NT2/D1 (cell line): ENCODE data around the gene NRBF2.
A peak's percentile ranks its signal among the peaks of the same experiment; 100 is the strongest.
"Not testable (repeated sequence)": the region's sequence is repeated elsewhere in the genome, so short reads cannot be mapped to it uniquely, and the experiment has no call there.

Experiments
- DNase-seq: peaks from one replicate; pipeline ENCODE4 v3.0.0-alpha.2; 2011; ENCODE audit warnings: low read depth, low spot score
- H3K27me3 ChIP-seq: 2 replicates; pipeline ENCODE4 v1.6.0; 2011; ENCODE audit warnings: mild to moderate bottlenecking; ENCODE audit not compliant: insufficient read length, insufficient read depth
- H3K36me3 ChIP-seq: 2 replicates; pipeline ENCODE4 v1.6.1; 2011; ENCODE audit warnings: mild to moderate bottlenecking, low read length, mixed read lengths; ENCODE audit not compliant: insufficient read depth, insufficient read length
- H3K4me1 ChIP-seq: 2 replicates; pipeline ENCODE4 v1.5.1; 2011; ENCODE audit not compliant: insufficient read depth, insufficient read length
- H3K4me3 ChIP-seq: 2 replicates; pipeline ENCODE4 v1.5.1; 2011; ENCODE audit warnings: low read depth; ENCODE audit not compliant: insufficient read length
- H3K9ac ChIP-seq: 2 replicates; pipeline ENCODE4 v1.6.0; 2011; ENCODE audit warnings: low read depth; ENCODE audit not compliant: insufficient read length
- H3K9me3 ChIP-seq: 2 replicates; pipeline ENCODE4 v1.5.1; 2011; ENCODE audit warnings: mild to moderate bottlenecking, low read length; ENCODE audit not compliant: insufficient read depth
- SUZ12 ChIP-seq: IDR thresholded peaks from 2 replicates; pipeline ENCODE4 v1.6.1; 2011; ENCODE audit not compliant: insufficient read length, insufficient read depth; ENCODE audit errors: extremely low read depth
- YY1 ChIP-seq: IDR thresholded peaks from 2 replicates; pipeline ENCODE4 v1.6.1; 2011; ENCODE audit not compliant: insufficient read length, insufficient read depth
- ZNF274 ChIP-seq: IDR thresholded peaks from 2 replicates; pipeline ENCODE4 v1.6.1; 2011; ENCODE audit warnings: mild to moderate bottlenecking, low read depth, low read length

NRBF2 gene

DNA sequence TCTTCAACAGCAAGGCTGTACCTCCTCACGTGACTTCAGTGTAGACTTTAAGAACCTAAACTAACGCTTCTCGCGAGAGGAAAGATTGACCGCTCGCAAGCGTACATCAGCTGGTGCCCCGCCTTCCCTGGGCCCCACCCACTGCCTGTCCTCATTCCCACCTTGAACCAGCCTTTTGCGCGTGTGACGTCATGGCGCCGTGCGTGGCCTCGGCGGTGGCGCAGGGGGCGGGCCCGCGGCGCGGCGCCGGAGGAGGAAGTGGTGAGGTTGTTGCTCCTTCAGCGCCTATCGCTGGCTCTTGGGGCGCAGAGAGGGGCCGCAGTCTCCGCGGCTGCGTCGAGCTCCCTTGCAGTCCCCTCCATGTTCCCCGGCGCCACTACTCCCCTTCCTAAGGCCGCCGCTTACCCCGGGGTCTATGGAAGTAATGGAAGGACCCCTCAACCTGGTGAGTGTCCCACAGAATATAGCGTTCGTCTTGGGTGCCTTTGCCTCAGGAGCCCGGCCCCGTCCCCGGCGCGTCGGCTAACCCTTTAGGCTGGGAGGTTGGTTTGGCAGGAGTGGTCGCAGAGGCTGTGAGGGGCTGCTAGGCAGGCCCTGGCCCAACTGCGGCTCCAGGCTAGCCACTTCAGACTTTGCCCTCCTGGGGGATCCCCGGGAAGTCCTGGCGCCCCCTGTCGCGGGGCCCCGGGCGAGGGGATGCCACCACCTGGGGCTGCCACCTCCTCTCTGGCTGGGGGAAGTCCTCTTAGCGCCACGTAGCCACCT, at the start of gene NRBF2:
Gene NRBF2 (plus strand): TSS at position 273 of the 765 bp plus-strand sequence. CDS start 143 bp downstream, at position 416.
- Histone ChIP-seq H3K4me1 (no peaks in the 10 kb centered on the region), H3K9me3 (peaks cover 9% of the 10 kb centered on the region), H3K4me3 (peak within 1 kb of the TSS; percentile 78), H3K27me3 (no peaks in the 10 kb centered on the region), H3K9ac (peak within 1 kb of the TSS; percentile 81), H3K36me3 (peaks cover 9% of the 10 kb centered on the region)
- TF ChIP-seq YY1 (no peak), SUZ12 (no peak), ZNF274 (no peak)
- peak; percentile 94 for DNase-seq

DNA sequence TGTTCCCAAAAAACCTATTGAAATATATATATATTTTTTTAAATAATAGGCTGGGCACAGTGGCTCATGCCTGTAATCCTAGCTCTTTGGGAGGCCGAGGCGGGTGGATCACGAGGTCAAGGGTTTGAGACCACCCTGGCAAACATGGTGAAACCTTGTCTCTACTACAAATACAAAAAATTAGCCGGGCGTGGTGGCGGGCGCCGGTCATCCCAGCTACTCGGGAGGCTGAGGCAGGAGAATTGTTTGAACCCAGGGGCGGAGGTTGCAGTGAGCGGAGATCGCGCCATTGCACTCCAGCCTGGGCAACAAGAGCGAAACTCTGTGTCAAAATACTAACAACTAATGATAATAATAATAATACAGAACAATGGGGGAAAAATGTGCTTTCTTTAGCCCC, 49.7 kb upstream of the NRBF2 start:
- DNase-seq, H3K4me3 ChIP-seq, H3K9ac ChIP-seq, H3K4me1 ChIP-seq, H3K9me3 ChIP-seq, H3K36me3 ChIP-seq, H3K27me3 ChIP-seq: not testable (repeated sequence)

DNA sequence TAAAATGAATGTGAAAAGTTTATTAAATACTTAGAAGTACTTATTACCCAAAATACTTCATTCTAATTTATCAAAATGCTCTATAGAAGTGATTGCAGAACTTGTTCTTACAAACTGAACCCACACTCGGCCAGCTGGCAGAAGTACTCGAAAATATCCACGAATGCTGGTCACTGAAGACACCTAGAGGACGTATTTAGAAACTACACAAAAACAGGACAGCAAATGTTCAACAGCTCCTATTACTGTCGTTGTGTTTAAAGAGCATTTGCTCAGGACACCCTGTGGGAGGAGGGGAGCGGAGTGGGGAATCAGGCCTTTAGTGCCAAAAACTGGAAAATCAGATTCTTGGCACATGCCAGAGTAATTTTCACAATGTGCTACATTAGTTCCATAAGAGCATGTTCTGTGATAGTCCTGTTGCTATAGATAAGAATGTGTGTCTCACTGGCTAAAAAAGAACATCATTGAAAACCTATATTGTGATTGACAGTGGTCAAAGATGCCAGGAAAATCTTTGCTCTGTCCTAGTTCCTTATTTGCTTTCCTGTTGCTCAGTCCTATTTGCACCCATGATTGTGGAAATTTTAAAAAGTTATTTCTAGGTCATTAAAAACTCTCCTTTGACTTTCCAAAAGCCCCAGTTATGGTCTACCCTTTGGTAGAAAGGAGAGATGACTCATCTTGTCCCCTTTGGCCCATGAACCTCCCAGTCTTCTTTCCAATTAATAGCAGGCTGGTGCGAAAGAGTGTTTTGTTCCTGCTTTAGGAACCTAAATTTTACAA, 49.0 kb upstream of the NRBF2 start:
- H3K4me1 ChIP-seq = no peaks in the 10 kb centered on the region
- H3K4me3 ChIP-seq = no peak overlapping the region
- no peaks in the 10 kb centered on the region for H3K9me3 ChIP-seq
- no peaks in the 10 kb centered on the region for H3K36me3 ChIP-seq
- H3K27me3 ChIP-seq = no peaks in the 10 kb centered on the region
- TF ChIP-seq ZNF274 (no peak), YY1 (no peak), SUZ12 (no peak)
- no peak overlapping the region for H3K9ac ChIP-seq
- peak; percentile 30 for DNase-seq

DNA sequence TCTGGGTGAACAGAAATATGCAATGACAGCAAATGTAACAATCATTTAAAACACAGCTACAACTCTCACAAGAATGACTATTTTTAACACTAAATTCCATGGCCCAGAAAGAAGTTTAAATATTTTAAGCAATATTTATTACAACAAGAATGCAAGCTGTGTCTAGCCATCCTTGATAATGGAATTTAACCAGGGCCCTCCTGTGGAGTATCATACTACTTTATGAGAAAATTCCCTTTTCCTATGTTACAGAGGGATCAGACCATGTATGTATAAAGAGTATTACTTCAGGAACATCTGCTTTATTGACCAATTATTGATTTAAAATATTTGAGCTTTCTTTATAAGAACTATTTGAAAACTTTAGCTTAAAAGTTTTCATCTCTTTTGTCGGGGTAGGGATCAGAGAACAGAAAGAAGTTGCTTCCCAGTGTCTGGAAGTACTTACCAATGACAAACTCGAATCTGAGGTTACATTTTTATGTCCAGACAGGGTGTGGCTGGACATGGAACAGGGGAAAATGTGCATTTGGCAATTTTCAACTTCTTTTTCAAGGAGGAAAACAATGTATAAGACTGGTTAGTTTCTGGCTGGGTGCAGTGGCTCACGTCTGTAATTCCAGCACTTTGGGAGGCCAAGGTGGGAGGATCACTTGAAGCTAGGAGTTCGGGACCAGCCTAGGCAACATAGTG, 48.3 kb upstream of the NRBF2 start:
- Histone ChIP-seq H3K4me1 (no peaks in the 10 kb centered on the region), H3K9ac (no peak overlapping the region), H3K4me3 (no peak overlapping the region), H3K36me3 (no peaks in the 10 kb centered on the region), H3K27me3 (no peaks in the 10 kb centered on the region), H3K9me3 (no peaks in the 10 kb centered on the region)
- no peak for DNase-seq
- TF ChIP-seq YY1 = no peak
- TF ChIP-seq SUZ12 = no peak
- no peak for TF ChIP-seq ZNF274

DNA sequence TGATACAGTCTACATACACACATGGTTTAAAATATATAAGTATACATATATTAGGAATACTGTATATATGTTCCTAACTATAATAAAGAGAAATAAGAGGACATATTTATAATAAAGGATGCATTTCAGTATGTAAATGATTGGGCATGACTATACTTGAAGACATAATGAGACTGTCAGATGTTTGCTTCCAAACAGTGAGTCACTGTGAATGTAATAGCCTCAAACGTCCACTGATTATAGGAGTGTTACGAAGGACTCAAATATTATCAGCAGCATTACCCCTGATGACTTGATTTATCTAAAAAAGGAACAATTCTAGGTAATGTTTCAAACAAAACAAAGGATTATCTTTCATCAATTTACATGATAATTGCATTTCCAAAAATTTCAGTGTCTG, 39.9 kb upstream of the NRBF2 start:
- H3K9me3 ChIP-seq = no peaks in the 10 kb centered on the region
- no peaks in the 10 kb centered on the region for H3K4me1 ChIP-seq
- H3K27me3 ChIP-seq = no peaks in the 10 kb centered on the region
- TF ChIP-seq SUZ12 (no peak), YY1 (no peak), ZNF274 (no peak)
- no peak overlapping the region for H3K9ac ChIP-seq
- no peak for DNase-seq
- no peaks in the 10 kb centered on the region for H3K36me3 ChIP-seq
- no peak overlapping the region for H3K4me3 ChIP-seq

DNA sequence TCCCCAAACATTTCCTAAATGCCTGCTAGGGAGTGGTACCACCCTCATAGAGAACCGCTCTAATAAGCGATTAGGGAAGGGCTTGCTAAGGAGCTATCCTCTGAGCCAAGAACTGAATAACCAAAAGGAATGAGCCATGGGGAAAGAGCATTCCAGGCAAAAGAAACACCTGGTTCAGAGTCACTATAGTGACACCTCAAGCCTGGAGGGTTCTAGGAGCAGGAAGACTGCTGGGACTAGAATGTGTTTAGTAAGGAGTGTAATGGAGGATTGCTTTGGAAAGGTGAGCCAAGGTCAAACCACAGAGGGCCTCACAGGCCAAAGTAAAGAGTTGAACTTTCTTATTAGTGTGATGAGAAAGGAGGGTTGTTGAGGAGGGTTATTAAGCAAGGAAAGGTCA, 38.7 kb upstream of the NRBF2 start:
- Histone ChIP-seq H3K4me1 (no peaks in the 10 kb centered on the region), H3K27me3 (no peaks in the 10 kb centered on the region), H3K36me3 (no peaks in the 10 kb centered on the region), H3K9me3 (no peaks in the 10 kb centered on the region), H3K9ac (no peak overlapping the region), H3K4me3 (no peak overlapping the region)
- TF ChIP-seq YY1 = no peak
- TF ChIP-seq SUZ12 = no peak
- TF ChIP-seq ZNF274 = no peak
- DNase-seq = no peak

DNA sequence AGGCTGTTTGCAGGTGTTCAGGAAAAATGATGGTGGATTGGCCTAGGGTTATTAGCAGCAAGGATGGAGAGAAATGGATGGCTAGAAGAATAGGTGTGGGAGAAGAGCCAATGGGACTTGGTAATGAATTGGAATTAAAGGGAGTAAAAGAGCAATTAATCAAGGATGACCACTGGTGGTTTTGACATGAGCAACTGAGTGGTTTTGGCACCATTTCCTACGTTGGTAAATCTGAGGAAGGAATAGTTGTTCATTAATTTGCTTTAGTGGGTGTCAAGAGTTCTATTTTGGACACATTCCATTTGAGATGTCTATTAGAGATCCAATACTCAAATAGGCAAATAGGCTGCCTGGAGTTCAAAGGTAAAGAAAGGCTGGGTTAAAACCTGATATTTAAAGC, 38.2 kb upstream of the NRBF2 start:
- Histone ChIP-seq H3K9me3 (no peaks in the 10 kb centered on the region), H3K9ac (no peak overlapping the region), H3K36me3 (no peaks in the 10 kb centered on the region), H3K4me3 (no peak overlapping the region), H3K27me3 (no peaks in the 10 kb centered on the region), H3K4me1 (no peaks in the 10 kb centered on the region)
- TF ChIP-seq ZNF274 (no peak), YY1 (no peak), SUZ12 (no peak)
- DNase-seq = no peak
